ENCODE measurements around the gene VAPB. TPM values are rescaled to one million over a fixed set of nuclear protein-coding genes. Genes with fewer than 3 reads are reported as not detected.

The VAPB gene
- total RNA-seq, 1 donor from 2014 or later: 12.3 TPM

DNA sequence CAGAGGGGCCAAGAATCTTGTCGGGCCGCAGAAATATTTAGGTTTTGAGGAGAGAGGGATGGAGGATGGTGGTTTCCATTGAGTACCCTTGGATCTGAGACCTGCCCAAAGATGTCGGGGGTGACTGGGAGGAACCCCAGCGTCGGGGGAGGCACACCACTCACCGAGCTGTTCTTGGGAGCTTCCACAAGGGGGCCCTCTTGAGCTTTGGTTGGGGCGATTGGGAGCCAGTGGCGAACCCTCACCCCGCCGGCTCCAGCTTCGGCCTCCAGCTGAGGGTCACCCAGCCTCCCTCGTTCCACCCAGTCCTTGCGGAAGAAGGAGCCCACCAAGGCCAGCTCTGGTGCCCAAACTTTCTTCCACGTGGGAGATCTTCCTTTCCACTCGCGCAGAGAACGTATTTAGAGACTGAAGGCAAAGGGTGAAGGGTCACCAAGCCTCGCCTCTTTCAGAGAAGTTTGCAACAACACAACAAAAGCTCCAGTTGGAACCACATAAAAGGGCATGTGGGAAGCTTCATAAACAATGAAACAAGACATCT, 92.5 kb downstream of the VAPB start:
- no peak for DNase-seq (ENCODE audit: low read depth, low spot score)

DNA sequence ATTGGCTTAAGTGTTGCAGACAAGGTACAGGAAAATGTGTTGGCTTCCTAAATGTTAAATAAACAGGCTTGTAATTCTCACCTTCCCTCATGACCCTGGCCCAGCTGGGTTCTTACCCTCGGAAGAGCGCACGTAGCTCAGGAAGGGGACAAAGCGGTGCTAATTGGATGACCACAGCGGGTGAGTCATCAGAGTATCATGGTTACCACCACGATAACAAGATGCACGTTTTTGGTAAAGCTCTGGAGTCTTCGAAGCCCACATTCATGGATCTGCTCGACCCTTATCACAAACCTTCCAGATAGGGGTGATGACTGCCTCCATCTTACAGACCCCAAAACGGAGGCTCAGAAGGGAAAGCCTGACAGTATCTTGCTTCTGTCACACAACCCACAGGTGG, 93.4 kb downstream of the VAPB start:
- DNase-seq (ENCODE audit: low read depth, low spot score): no peak

- no peak for DNase-seq (ENCODE audit: low read depth, low spot score)
These were observed 94.0 kb downstream of the VAPB start for GRCh38 chr20:58483051-58483450.

DNA sequence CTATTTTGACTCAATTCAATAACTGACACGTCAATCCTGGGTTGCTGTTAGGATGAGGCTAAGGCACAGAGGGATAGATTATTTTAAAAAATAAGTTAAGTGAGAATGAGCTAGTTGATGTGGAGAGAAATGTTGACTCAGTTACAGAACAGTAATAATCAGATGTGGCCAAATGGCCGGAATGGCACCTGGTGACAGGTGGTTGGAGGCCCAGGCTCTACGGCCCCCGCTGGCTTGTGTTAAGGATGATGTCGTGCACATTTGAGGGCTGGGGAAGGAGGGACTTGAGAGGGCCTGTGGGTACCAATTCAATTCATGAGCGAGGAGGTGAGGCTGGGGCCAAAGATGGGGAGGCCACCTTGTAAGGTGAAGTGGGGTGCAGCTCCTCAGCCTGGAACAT, 94.4 kb downstream of the VAPB start:
- no peak for DNase-seq (ENCODE audit: low read depth, low spot score)

GRCh38 chr20:58485393-58485792, 96.4 kb downstream of the VAPB start:
- no peak for DNase-seq (ENCODE audit: low read depth, low spot score)

GRCh38 chr20:58486207-58486606, 97.2 kb downstream of the VAPB start:
- DNase-seq (ENCODE audit: low read depth, low spot score): no peak

GRCh38 chr20:58492074-58492718, 103.2 kb downstream of the VAPB start:
- no peak for DNase-seq (ENCODE audit: low read depth, low spot score)

DNA sequence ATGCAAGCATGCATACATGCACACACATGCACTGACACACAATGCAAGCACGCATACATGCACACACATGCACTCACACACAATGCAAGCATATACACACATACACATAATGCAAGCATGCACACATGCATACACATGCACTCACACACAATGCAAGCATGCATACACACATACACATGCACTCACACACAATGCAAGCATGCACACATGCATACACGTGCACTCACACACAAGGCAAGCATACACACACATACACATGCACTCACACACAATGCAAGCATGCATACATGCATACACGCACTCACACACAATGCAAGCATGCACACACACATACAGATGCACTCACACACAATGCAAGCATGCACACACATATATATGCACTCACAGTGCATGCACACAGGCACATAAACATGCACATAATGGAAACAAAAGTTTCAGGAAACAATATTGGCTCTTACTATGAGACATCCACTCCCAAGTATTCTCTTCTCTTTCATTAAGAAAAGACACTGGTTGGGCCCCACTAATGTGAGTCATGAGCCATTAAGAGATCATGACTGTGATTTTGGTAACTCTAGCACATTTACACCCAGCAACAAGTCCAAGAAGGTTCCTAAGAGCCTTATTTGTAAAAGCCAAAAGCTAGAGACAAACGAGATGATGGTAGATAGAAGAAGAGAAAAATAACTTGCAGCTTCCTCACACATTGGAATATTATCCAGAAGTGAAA, 103.9 kb downstream of the VAPB start:
- no peak for DNase-seq (ENCODE audit: low read depth, low spot score)

DNA sequence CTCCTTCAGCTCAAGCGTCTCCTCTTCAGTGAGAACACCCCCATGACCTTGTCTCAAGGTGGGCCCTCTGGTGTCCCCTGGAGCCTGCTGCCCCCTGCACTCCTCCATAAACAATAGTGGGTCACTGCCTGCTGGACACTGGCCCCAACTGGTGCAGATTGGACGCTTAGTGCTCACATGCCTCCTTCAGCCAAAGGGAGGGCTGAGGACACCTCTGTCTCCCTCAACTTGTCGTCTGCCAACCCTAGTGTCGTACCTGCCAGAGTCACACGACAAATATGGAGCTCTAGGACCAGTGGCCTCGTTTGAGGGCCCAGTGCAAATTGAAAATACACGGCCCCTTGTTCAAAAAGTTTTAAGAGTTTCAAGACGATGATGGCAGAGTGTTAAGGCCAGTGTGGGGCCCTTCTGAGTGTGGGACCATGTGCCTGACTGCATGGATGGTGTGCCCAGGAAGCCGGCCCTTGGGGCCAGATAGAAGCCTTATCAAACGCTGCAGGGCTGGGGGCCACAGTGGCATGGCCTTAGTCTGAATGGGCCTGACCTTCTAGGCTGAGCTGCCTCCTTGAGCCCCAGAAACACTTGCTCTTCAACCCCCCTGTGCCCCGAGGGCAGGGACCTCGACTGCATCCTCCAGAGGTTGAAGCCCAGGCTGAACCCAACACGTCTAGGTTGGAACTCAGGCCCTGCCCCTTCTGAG, 106.0 kb downstream of the VAPB start:
- no peak for DNase-seq (ENCODE audit: low read depth, low spot score)

DNA sequence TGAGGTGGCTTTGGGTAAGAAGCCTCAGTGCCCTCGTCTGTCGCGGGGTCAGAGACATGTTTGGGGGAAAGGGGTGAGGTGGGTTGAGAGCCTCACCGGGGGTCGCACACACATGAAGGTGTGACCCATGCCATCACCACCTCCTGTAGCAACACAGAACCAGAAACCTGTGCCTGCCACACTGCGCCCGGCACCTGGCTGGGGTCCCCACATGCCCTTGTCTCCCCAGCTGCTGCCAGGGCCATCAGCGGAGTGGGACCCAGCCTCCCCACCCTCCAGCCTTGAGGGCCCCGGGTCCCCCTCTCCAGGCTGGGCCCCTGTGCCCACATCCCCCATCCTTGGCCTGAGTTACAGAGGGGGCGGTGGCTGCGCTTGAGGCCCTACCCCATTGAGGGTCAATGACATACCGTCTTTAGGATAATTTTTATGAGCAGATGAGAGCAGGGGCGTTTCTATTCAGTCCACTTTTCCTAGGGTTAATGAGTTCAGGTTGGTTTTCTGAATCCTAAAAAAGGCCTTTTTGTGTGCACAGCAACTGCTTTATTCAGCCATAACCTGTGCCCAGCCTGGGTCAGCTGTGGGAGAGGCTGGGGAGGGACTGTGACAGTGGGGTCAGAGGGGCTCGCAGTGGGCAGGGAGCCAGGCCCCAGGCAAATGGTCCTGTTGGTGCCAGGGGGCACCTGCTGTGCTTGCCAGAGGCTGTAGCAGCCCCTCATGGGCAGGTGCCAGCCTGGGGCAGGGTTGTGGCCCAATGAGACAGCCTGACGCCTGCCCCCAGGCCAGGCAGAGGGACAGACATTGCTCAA, 106.8 kb downstream of the VAPB start:
- no peak for DNase-seq (ENCODE audit: low read depth, low spot score)

- DNase-seq (ENCODE audit: low read depth, low spot score): no peak
These were observed 107.4 kb downstream of the VAPB start for GRCh38 chr20:58496429-58496769.

DNA sequence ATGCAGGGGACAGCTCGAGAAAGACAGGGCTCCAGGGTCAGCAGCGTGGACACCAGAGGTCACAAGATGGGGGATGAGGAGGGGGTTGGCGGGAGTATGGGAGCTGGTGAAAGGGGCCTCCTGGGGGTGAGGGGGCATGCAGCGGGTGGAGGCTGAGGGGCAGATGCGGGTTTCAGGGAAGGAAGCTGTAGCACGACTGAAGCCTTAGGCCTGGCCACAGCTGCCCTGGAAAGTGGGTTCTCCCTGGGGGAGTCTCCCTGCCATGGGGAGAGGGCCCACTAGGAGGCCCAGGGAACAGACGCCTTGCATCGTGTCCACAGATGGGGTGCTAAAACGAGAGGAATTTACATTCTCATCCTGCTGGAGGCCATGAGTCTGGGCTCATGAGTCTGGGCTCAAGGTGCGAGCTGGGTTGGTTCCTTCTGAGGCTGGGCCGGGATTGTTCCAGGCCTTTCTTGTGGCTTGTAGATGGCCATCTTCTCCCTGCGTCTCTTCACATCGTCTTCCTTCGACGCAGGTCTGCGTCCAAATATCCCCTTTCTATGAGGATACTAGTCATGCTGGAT, 108.1 kb downstream of the VAPB start:
- DNase-seq (ENCODE audit: low read depth, low spot score): no peak

DNA sequence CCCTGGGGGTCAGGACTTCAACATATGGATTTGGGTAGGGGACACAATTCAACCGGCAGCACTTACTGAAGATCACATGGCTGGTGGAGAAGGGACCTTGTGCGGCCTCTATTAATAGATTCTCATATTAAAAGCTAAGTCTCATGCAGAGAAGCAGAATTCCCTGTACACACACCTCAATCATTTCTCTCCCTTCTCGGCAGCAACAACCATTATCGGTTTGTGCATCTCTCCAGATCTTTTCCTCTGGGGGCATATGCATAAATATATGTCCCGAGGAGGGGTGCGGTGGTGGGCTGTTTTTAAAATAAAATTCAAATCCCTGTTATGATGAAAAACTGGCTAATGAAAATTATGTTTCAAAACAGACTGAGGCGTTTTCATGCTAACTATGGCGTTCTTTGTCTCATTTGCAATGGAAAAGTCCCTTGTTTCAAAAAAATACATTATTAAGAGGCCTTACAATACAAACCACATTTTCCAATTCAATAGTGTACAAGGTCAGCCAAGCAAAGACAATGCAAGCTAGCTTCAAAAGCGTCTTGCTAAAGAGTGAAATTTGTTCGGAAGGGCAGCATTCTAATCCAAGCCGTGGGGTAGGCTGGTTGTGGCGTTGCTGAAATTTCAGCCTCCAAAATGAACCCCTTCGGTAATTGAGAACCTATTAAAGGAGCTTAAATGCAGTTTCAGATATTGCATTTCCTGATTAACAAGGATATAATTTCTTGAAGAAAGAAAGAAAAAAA, 108.9 kb downstream of the VAPB start:
- DNase-seq (ENCODE audit: low read depth, low spot score): no peak

GRCh38 chr20:58498470-58499068, 109.5 kb downstream of the VAPB start:
- DNase-seq (ENCODE audit: low read depth, low spot score): no peak

- no peak for DNase-seq (ENCODE audit: low read depth, low spot score)
These were observed 111.2 kb downstream of the VAPB start for GRCh38 chr20:58500256-58500655.

Other genes starting within 250 kb of the VAPB start
- 0.07 TPM in 1 of 2 replicates, not detected in the other for gene ANKRD60, start 160.6 kb upstream of the VAPB start, total RNA-seq
- 13.2 and 13.4 TPM in 2 replicates for gene RAB22A, start 79.5 kb upstream of the VAPB start, total RNA-seq
- 0.26 and 3.1 TPM in 2 replicates for gene APCDD1L, start 126.2 kb downstream of the VAPB start, total RNA-seq

All from pulmonary artery endothelial cell (primary cell).